ENCODE measurements around the gene METTL27.

GRCh38 chr7:73829505-73829904 lies 12.8 kb downstream of the METTL27 start:
- no peak for TF ChIP-seq POLR2A (IDR thresholded peaks at IDR 0.05)
- TF ChIP-seq, protein P1, sequence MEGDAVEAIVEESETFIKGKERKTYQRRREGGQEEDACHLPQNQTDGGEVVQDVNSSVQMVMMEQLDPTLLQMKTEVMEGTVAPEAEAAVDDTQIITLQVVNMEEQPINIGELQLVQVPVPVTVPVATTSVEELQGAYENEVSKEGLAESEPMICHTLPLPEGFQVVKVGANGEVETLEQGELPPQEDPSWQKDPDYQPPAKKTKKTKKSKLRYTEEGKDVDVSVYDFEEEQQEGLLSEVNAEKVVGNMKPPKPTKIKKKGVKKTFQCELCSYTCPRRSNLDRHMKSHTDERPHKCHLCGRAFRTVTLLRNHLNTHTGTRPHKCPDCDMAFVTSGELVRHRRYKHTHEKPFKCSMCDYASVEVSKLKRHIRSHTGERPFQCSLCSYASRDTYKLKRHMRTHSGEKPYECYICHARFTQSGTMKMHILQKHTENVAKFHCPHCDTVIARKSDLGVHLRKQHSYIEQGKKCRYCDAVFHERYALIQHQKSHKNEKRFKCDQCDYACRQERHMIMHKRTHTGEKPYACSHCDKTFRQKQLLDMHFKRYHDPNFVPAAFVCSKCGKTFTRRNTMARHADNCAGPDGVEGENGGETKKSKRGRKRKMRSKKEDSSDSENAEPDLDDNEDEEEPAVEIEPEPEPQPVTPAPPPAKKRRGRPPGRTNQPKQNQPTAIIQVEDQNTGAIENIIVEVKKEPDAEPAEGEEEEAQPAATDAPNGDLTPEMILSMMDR (IDR thresholded peaks at IDR 0.05) = no peak

Measured in uterus (tissue), 2 donors.